ENCODE measurements around the gene PHKB.

- TF ChIP-seq REST (IDR thresholded peaks at IDR 0.05; ENCODE audit: insufficient read depth in 1 of 2, low read depth in 2 of 2, low read length in 2 of 2), result no peak
- TF ChIP-seq POLR2AphosphoS5 (IDR thresholded peaks at IDR 0.05; ENCODE audit: low read depth, low read length), result no peak
- TF ChIP-seq TAF1 (IDR thresholded peaks at IDR 0.05; ENCODE audit: borderline replicate concordance, insufficient read depth, low read length), result no peak
Observed at GRCh38 chr16:47626246-47626645, 165.1 kb downstream of the PHKB start.

Data from PFSK-1 (cell line).